Measurements from ENCODE around the gene TFDP2. TPM values are rescaled to one million over a fixed set of nuclear protein-coding genes. Genes with fewer than 3 reads are reported as not detected.
A peak's percentile ranks its signal among the peaks of the same experiment; 100 is the strongest.
"Not testable (repeated sequence)": the region's sequence is repeated elsewhere in the genome, so short reads cannot be mapped to it uniquely, and the experiment has no call there.

The TFDP2 gene
- total RNA-seq, 1 experiment from 2014 or later = 48.2 TPM

DNA sequence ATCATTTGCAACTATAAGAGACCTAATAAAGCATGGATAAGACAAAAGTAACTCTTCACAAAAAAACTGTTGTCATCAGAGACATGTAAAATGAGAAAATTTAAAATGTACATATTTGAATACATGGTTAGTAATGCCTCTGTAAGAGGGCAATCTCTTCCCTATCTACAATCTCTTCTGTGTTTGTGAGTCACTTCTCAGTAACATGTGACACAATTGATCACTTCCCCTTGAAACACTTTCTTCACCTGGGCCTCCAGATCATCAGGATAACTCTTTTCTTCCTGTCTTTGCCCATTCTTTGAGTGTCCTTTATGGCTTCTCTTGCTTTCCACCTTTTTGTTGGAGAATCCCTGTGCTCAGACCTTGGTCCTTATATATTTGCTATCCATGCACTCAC, 50.4 kb downstream of the TFDP2 start:
- no peak overlapping the region for H3K27ac ChIP-seq
- H3K9me2 ChIP-seq (ENCODE audit: insufficient read depth) = no peaks in the 10 kb centered on the region
- no peak overlapping the region for H3K4me3 ChIP-seq
- H3K36me3 ChIP-seq (ENCODE audit: low read depth) = no peaks in the 10 kb centered on the region
- peak in 1 of 2 experiments; percentile 41 for DNase-seq
- H3K4me2 ChIP-seq = no peak overlapping the region
- no peaks in the 10 kb centered on the region for H3K27me3 ChIP-seq (ENCODE audit: insufficient read depth, low read depth)
- intact Hi-C loops (cut with micrococcal nuclease; ENCODE audit: unreplicated experiment) = no loop called here
- H3F3A ChIP-seq (ENCODE audit: insufficient read depth, low read depth) = no peaks in the 10 kb centered on the region
- H3K4me1 ChIP-seq (replicated peaks; ENCODE audit: insufficient read depth) = no peaks in the 10 kb centered on the region
- BruUV-seq (replicated peaks) = no TSS peak
- no peaks in the 10 kb centered on the region for H4K20me1 ChIP-seq (ENCODE audit: insufficient read depth)
- ChIA-PET CTCF (no interaction called here), POLR2A (ENCODE audit: unreplicated experiment) (no interaction called here)
- no peaks in the 10 kb centered on the region for H3K9me3 ChIP-seq (ENCODE audit: insufficient read depth, low read depth)
- H2AFZ ChIP-seq = no peak overlapping the region
- no peak for TF ChIP-seq EZH2 (IDR thresholded peaks at IDR 0.05; ENCODE audit: low read depth)
- no peak for TF ChIP-seq CTCF (conservative IDR thresholded peaks at IDR 0.05)
- H3K79me2 ChIP-seq (ENCODE audit: low read depth) = no peaks in the 10 kb centered on the region

DNA sequence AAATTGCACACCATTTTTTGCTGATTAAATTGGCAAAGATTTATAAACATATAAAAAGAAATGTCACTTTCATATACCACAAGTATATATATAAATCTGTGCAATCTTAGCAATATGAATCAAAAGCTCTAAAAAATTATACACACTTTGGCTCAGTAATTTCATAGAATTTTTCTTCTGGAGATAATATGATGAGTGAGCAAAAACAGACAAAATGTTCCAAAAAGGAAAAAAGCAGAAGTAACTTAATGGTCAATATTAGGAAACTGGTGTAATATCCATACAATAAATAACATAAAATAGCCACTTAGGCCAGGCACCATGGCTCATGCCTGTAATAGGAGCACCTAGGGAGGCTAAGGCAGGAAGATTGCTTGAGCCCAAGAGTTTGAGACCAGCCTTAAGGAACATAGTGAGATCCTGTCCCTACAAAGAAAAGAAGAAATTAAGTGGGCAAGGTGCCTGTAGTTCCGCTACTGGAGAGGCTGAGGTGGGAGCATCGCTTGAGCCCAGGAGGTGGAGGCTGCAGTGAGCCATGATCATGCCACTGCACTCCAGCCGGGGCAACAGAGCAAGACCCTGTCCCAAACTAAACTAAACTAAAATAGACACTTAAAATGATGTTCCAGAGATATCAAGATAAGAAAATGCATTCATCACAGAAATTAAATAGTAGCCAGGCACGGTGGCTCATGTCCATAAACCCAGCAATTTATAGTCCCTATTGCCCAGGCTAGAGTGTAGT, 52.1 kb downstream of the TFDP2 start:
- no peaks in the 10 kb centered on the region for H4K20me1 ChIP-seq (ENCODE audit: insufficient read depth)
- H3K9me3 ChIP-seq (ENCODE audit: insufficient read depth, low read depth) = no peaks in the 10 kb centered on the region
- BruUV-seq (replicated peaks) = no TSS peak
- H3K79me2 ChIP-seq (ENCODE audit: low read depth) = no peaks in the 10 kb centered on the region
- no peaks in the 10 kb centered on the region for H3K27me3 ChIP-seq (ENCODE audit: insufficient read depth, low read depth)
- H3K4me2 ChIP-seq = no peak overlapping the region
- no peaks in the 10 kb centered on the region for H3K36me3 ChIP-seq (ENCODE audit: low read depth)
- no peaks in the 10 kb centered on the region; the same call in 1 of the 2 replicates for H3K9me2 ChIP-seq (ENCODE audit: insufficient read depth)
- no peaks in the 10 kb centered on the region for H3F3A ChIP-seq (ENCODE audit: insufficient read depth, low read depth)
- ChIA-PET POLR2A (ENCODE audit: unreplicated experiment) (no interaction called here), CTCF (no interaction called here)
- DNase-seq = no peak
- H2AFZ ChIP-seq = no peak overlapping the region
- TF ChIP-seq EZH2 (IDR thresholded peaks at IDR 0.05; ENCODE audit: low read depth) = no peak
- TF ChIP-seq CTCF (conservative IDR thresholded peaks at IDR 0.05) = no peak
- H3K27ac ChIP-seq = no peak overlapping the region
- H3K4me3 ChIP-seq = no peak overlapping the region
- no peaks in the 10 kb centered on the region for H3K4me1 ChIP-seq (replicated peaks; ENCODE audit: insufficient read depth)
- intact Hi-C loops (cut with micrococcal nuclease; ENCODE audit: unreplicated experiment) = no loop called here

DNA sequence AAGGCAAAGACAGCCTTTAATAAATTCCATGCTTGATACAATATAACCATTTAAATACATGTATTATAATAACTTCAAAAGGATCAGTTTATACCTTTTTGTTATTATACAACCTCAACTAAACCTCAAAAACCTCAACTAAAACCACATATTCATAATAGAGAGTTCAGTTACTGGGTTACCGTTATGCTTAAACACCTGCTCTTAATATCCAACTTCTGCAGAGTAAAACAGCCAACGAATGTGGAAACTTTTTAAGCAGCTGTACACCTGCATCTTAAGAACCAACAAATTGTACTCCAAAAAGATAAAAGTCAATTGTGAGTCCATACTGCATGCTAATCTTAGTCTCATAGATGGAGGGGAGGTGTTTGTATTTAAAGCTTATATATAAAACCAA, 53.5 kb downstream of the TFDP2 start:
- no peak overlapping the region for H3K27ac ChIP-seq
- POLR2A ChIA-PET (ENCODE audit: unreplicated experiment) = no interaction called here
- no TSS peak for BruUV-seq (replicated peaks)
- H3K4me1 ChIP-seq (replicated peaks; ENCODE audit: insufficient read depth) = no peaks in the 10 kb centered on the region
- H3K9me2 ChIP-seq (ENCODE audit: insufficient read depth) = no peaks in the 10 kb centered on the region; the same call in 1 of the 2 replicates
- H3K4me2 ChIP-seq = no peak overlapping the region
- DNase-seq = no peak
- H3F3A ChIP-seq (ENCODE audit: insufficient read depth, low read depth) = no peaks in the 10 kb centered on the region
- no peaks in the 10 kb centered on the region for H3K36me3 ChIP-seq (ENCODE audit: low read depth)
- TF ChIP-seq CTCF (conservative IDR thresholded peaks at IDR 0.05) (no peak), EZH2 (IDR thresholded peaks at IDR 0.05; ENCODE audit: low read depth) (no peak)
- no peak overlapping the region for H3K4me3 ChIP-seq
- intact Hi-C loops (cut with micrococcal nuclease; ENCODE audit: unreplicated experiment) = no loop called here
- no peaks in the 10 kb centered on the region for H4K20me1 ChIP-seq (ENCODE audit: insufficient read depth)
- no peak overlapping the region for H2AFZ ChIP-seq
- CTCF ChIA-PET = no interaction called here
- no peaks in the 10 kb centered on the region for H3K79me2 ChIP-seq (ENCODE audit: low read depth)
- H3K27me3 ChIP-seq (ENCODE audit: insufficient read depth, low read depth) = no peaks in the 10 kb centered on the region
- no peaks in the 10 kb centered on the region for H3K9me3 ChIP-seq (ENCODE audit: insufficient read depth, low read depth)

DNA sequence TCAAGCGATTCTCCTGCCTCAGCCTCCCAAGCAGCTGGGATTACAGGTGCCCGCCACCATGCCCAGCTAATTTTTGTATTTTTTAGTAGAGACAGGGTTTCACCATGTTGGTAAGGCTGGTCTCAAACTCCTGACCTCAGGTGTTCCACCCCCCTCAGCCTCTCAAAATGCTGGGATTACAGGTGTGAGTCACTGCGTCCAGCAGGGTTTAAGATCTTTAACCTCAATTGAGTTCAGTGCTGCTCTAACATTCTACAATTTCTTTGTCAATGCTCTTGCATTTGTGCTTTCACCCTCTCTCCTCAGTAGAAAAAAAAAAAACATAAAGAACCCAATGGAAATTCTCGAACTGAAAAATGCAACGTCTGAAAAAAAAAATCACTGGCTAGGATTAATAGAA, 60.4 kb downstream of the TFDP2 start:
- H3K27ac ChIP-seq; POLR2A ChIA-PET (ENCODE audit: unreplicated experiment): not testable (repeated sequence)

More for the DNA sequence above, 60.4 kb downstream of the TFDP2 start:
- DNase-seq; H4K20me1 ChIP-seq (ENCODE audit: insufficient read depth); H3K9me3 ChIP-seq (ENCODE audit: insufficient read depth, low read depth); intact Hi-C loops (cut with micrococcal nuclease; ENCODE audit: unreplicated experiment); H3K79me2 ChIP-seq (ENCODE audit: low read depth); H3K36me3 ChIP-seq (ENCODE audit: low read depth); H3K4me2 ChIP-seq; H3F3A ChIP-seq (ENCODE audit: insufficient read depth, low read depth); BruUV-seq (replicated peaks); H3K4me3 ChIP-seq; H3K4me1 ChIP-seq (replicated peaks; ENCODE audit: insufficient read depth); H3K9me2 ChIP-seq (ENCODE audit: insufficient read depth); H3K27me3 ChIP-seq (ENCODE audit: insufficient read depth, low read depth); H2AFZ ChIP-seq: not testable (repeated sequence)
- CTCF ChIA-PET = interaction anchor here (0.6 to 0.7 kb wide), 3 partner anchors 453 to 1636 kb away, joined by 3 to 5 read pairs (median 4); no protein-coding TSS in a partner anchor
